Upper lobe of right lung (tissue), 1 donor: ENCODE measurements around the gene CYP4F22. TPM values are rescaled to one million over a fixed set of nuclear protein-coding genes. Genes with fewer than 3 reads are reported as not detected.

Experiments
- ATAC-seq: fragments of 200-7000 bp; cut with Tn5 transposase; one replicate; pipeline ENCODE4 v1.9.1; 2020; ENCODE audit warnings: mild to moderate bottlenecking, moderate library complexity
- DNase-seq: peaks from one replicate; pipeline ENCODE4 v3.0.0-alpha.2; 2020
- H3K27ac ChIP-seq: fragments of 200-600 bp; one replicate; pipeline ENCODE4 v1.8.0; 2022
- H3K27me3 ChIP-seq: fragments of 200-600 bp; one replicate; pipeline ENCODE4 v1.8.0; 2022; ENCODE audit warnings: mild to moderate bottlenecking
- H3K36me3 ChIP-seq: fragments of 200-600 bp; one replicate; pipeline ENCODE4 v1.8.0; 2022
- H3K4me1 ChIP-seq: fragments of 200-600 bp; one replicate; pipeline ENCODE4 v1.8.0; 2022
- H3K4me3 ChIP-seq: fragments of 200-600 bp; one replicate; pipeline ENCODE4 v1.8.0; 2022; ENCODE audit warnings: mild to moderate bottlenecking
- H3K9me3 ChIP-seq: fragments of 200-600 bp; one replicate; pipeline ENCODE4 v1.8.0; 2022
- CTCF ChIP-seq: fragments of 200-600 bp; IDR thresholded peaks from one replicate; pipeline ENCODE4 v1.8.0; 2022; ENCODE audit warnings: antibody characterized with exemption
- intact Hi-C: fragments of 100-400 bp; cut with DNase I; formaldehyde crosslinking; loops from one replicate; pipeline ENCODE4 v1.11.0; 2022
- total RNA-seq: library from RNA; stranded (reverse); fragmentation: NEBNext Ultra II Directional; extraction: Animal tissue kit (Norgen Biotek cat#: 25700); gene quantifications from one replicate; pipeline ENCODE4 v1.2.1, GENCODE V29; 2021
- donor health status: DM: no; HTN: yes; CAD: no; lungs with severe emphysema.

CYP4F22 gene
- total RNA-seq, 1 donor from 2014 or later: not detected

DNA sequence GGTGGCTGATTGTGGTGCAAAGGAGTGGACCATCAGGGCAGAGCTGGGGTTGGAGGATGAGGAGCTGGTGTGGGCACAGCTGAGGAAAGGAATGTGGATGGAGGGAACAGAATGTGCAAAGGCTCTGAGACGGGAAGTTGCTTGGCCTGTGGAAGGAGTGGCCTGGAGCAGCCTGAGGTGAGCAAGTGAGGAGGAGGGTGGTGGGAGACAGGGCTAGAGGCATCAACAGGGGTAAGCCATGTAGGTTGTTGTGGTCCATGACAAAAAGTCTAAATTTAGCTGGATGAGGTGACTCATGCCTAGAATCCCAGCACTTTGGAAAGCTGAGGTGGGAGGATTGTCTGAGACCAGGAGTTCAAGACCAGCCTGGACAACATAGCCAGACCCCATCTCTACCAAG lies 9.5 kb downstream of the CYP4F22 start:
- no peak for ATAC-seq
- H3K9me3 ChIP-seq: no peaks in the 10 kb centered on the region
- no peak overlapping the region for H3K27ac ChIP-seq
- intact Hi-C loops: no loop called here
- H3K27me3 ChIP-seq: peaks cover 5% of the 10 kb centered on the region
- no peaks in the 10 kb centered on the region for H3K4me1 ChIP-seq
- no peak for TF ChIP-seq CTCF
- H3K4me3 ChIP-seq: no peak overlapping the region
- no peak for DNase-seq
- no peaks in the 10 kb centered on the region for H3K36me3 ChIP-seq

DNA sequence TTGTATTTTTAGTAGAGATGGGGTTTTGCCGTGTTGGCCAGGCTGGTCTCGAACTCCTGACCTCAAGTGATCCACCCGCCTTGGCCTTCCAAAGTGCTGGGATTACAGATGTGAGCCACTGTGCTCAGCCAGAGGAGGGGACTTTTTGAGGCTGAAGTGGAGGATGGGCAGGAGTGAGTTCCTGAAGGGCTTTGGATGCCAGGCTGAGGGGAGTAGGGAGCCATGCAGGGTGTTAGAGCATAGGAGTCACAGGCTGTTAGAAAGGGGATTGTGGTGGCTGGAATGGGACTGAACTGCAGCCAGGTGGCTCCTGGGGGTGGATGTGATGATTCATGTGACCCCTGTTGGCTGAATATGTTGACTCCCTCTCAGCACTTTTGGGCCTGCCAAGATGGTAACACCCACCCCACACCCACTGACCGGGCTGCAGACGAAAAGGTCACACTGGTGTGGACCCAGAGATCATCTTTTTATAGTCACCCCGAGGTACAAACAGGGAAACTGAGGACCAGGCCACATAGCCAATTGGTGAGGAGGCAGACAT lies 11.2 kb downstream of the CYP4F22 start:
- Histone ChIP-seq H3K27me3 (peaks cover 5% of the 10 kb centered on the region), H3K27ac (no peak overlapping the region), H3K9me3 (no peaks in the 10 kb centered on the region), H3K36me3 (no peaks in the 10 kb centered on the region), H3K4me1 (no peaks in the 10 kb centered on the region), H3K4me3 (no peak overlapping the region)
- intact Hi-C loops: no loop called here
- DNase-seq (no peak), ATAC-seq (no peak)
- TF ChIP-seq CTCF: no peak

DNA sequence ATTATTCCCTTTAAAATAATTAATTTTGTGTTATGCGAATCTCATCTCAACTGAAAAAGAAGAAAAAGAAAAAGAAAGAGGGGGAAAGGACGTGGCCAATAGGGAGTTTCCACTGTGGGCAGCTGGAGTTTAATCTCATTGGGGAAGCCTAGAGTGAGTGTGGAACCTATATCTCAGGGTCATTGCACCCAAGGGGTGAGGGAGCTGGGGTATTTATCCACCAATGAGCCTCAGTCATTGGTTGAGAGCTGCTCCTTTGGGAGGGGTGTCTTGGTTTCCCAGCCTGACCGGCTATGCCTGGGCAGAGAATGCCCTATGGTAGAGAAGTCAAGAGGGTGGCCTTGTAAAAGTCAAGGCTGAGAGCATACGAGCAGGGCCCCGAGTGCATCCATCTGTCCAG lies 16.5 kb downstream of the CYP4F22 start:
- no peak for TF ChIP-seq CTCF
- no peak for DNase-seq
- intact Hi-C loops: no loop called here
- ATAC-seq: no peak
- no peaks in the 10 kb centered on the region for H3K36me3 ChIP-seq
- no peak overlapping the region for H3K27ac ChIP-seq
- H3K27me3 ChIP-seq: peaks cover 5% of the 10 kb centered on the region
- H3K4me1 ChIP-seq: no peaks in the 10 kb centered on the region
- no peaks in the 10 kb centered on the region for H3K9me3 ChIP-seq
- H3K4me3 ChIP-seq: no peak overlapping the region

DNA sequence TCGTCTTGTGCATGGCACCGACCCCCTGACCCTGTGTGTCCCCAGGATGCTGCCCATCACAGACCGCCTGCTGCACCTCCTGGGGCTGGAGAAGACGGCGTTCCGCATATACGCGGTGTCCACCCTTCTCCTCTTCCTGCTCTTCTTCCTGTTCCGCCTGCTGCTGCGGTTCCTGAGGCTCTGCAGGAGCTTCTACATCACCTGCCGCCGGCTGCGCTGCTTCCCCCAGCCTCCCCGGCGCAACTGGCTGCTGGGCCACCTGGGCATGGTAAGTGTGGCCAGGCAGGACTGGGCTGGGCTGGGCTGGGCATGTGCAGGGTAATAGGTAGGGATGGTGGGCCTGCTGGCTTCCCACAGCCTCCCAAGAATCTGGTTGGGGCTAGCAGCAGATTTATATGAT lies 17.0 kb downstream of the CYP4F22 start:
- H3K4me1 ChIP-seq: no peaks in the 10 kb centered on the region
- H3K4me3 ChIP-seq: no peak overlapping the region
- H3K9me3 ChIP-seq: no peaks in the 10 kb centered on the region
- H3K36me3 ChIP-seq: no peaks in the 10 kb centered on the region
- H3K27me3 ChIP-seq: peaks cover 5% of the 10 kb centered on the region
- DNase-seq: no peak
- intact Hi-C loops: no loop called here
- no peak overlapping the region for H3K27ac ChIP-seq
- no peak for TF ChIP-seq CTCF
- ATAC-seq: peak; percentile 20

- Histone ChIP-seq H3K4me1 (no peaks in the 10 kb centered on the region), H3K4me3 (no peak overlapping the region), H3K27ac (no peak overlapping the region), H3K9me3 (no peaks in the 10 kb centered on the region), H3K27me3 (peaks cover 5% of the 10 kb centered on the region), H3K36me3 (no peaks in the 10 kb centered on the region)
- intact Hi-C loops: no loop called here
- DNase-seq: no peak
- TF ChIP-seq CTCF: no peak
- ATAC-seq: no peak
Observed at GRCh38 chr19:15526408-15526807, 18.1 kb downstream of the CYP4F22 start.

GRCh38 chr19:15527705-15528104 lies 19.4 kb downstream of the CYP4F22 start:
- intact Hi-C loops: no loop called here
- Histone ChIP-seq H3K4me1 (no peaks in the 10 kb centered on the region), H3K27ac (no peak overlapping the region), H3K4me3 (no peak overlapping the region), H3K9me3 (no peaks in the 10 kb centered on the region), H3K27me3 (peaks cover under 1% of the 10 kb centered on the region), H3K36me3 (no peaks in the 10 kb centered on the region)
- ATAC-seq (no peak), DNase-seq (no peak)
- no peak for TF ChIP-seq CTCF
